ELR (cell line): Measurements from ENCODE around the gene ABLIM2.

Experiments
- DNase-seq: peaks from one replicate; pipeline ENCODE4 v3.0.0-alpha.2; 2015; ENCODE audit warnings: low read depth

The ABLIM2 gene

DNA sequence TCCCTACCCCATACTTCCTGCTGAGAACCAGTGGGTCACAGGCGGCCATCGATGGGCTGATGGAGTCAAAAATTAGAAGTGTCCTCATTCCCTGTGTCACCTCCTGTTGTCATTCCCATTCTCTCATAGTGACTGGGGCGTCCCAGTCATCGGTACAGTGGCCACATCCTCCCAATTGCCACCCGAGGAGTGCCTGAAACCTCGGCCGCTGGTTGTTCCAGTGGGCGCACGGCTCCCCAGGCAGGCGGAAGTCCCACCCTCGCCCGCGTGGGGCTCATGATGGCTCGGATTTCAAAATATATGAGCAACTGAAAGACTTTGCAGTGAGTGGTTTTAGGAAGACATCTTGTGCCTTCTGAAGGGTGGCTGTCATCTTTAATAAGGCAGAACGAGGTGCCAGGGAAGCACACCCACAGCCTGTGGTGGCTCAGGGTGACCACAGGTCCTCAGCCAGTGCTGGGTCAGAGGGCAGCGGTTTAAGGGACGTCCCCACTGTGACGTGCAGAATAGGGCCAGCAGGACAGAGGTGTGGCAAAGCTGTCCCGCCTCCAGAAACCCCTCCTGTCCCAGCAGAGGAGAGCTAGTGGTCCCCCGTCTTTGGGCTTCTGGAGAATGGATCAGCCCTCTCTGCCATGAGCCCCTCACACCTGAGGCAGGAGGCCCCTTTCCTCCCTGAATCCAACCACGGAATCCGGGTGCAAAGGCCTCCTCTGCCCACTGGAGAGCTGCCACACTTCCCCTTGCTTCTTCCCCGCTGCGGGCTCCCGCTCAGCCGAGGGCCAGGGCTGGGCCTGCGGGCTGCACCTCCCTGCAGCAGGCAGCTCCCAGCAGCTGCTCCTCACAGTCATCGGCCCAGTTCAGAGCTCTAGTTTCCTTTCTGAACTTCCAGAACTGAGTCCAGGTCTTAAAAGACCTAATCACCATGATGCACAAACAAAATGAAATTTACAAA, 90.4 kb downstream of the ABLIM2 start:
- no peak for DNase-seq

DNA sequence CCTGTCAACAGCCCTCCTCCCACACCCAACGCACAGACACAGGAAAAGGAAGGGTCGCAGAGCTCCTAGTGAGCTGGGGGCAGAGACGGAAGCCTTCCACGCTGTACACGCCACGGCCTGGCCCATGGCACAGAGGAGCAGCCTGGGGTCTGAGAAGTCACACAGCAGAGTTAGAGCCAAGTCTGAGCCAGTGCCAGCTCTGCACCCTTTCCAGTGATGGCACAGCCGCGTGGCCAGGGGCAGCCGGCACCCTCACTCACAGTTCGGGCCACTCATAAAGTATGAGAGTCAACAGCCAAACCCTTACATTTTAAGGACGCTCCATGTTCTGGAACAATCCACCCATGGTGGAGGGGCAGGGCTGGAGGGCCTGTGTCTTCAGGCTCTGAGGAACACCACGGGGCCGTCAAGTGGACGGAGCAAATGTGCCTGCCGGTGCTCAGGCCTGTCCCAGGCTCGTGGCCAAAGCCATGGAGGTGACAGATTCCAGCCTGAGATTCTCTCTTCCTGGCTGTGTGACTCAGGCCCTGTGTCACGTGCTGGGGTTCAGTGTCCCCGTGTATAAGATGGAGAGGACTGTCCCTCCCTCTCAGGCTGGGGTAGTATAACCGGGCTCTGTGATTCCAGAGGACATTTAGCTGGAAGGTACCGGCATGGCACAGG, 91.2 kb downstream of the ABLIM2 start:
- no peak for DNase-seq

DNA sequence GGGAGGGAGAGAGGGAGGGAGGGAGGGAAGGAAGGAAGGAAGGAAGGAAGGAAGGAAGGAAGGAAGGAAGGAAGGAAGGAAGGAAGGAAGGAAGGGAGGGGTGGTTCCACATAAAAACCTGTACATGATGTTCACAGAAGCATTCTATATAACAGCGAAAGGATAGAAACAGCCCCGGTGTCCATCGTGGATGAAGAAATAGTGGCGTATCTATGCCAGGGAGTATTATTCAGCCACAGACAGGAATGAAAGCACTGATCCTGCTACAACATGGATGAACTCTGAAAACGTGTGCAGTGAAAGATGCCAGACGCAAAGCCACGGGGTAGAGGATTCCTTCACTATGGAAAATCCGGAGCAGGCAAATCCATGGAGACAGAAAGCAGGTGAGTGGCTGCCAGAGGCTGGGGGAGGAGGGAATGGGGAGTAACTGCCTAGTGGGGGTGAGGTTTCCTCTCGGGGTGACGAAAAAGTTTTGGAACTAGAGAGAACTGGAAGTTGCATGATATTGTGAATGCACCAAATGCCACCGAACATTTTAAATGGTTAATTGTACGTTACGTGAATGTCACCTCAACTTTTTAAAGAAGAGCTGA, 92.2 kb downstream of the ABLIM2 start:
- DNase-seq: no peak

DNA sequence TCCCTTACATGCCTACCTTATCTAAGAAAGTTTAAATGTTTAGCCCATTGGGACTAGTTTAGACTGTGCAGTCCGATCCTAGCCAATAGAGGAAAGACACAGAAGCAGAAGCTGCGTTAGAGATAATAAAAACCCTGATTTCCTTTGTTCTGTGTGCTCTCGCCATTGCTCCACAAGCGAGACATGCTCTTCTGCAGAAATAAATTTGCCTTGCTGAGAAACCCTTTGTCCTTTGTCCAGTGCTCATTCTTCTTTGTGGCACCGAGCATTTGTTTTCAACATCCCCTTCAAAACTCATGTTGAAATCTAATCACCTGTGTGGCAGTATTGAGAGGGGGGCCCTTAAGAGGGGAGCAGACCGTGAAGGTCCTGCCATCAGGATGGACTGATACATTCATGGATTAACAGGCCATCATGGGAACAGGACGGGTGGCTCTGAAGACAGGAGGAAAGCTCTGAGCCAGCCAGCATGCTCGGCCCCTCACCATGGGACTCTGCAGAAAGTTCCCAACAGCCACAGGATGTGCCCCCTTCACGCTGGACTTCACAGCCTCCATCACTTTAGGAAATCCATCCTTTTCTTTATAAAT, 94.5 kb downstream of the ABLIM2 start:
- no peak for DNase-seq

DNA sequence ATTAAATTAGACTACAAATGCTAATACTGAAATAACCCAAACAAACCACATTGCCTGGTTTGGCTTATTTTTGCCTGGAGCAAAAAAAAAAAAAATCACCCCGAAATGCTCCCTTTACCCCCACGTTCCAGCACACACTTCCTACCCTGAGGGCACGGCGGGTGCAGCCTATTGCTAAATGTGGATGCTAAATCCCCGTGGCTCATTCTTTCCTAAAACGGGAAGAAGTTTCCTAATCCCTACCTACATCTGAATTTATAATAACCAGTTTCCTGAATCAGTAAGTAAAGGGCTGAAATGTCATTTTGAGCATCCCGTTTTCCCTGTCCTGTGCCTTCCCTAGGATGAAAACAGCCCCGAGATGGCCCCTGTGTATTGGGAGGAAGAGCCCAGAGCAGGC, 97.0 kb downstream of the ABLIM2 start:
- no peak for DNase-seq

DNA sequence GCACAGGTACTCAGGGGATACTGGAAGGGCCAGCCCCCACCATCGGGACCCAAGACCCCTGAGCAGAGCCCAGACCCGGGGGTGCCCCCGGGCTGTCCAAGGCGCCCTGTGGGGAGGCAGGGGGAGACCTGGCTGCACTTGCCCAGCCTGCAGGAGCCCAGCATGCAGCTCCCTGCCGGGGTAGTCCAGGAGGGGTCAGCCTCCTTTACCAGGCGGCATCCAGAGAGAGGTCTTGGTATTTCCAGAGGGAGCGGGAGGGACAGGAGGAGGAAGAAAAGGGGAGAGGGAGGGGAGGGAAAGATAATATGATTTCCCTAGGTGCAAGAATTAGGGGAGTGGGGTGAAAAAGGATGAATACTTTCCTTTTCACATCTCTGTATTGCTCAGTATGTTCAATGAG, 97.5 kb downstream of the ABLIM2 start:
- DNase-seq: no peak

DNA sequence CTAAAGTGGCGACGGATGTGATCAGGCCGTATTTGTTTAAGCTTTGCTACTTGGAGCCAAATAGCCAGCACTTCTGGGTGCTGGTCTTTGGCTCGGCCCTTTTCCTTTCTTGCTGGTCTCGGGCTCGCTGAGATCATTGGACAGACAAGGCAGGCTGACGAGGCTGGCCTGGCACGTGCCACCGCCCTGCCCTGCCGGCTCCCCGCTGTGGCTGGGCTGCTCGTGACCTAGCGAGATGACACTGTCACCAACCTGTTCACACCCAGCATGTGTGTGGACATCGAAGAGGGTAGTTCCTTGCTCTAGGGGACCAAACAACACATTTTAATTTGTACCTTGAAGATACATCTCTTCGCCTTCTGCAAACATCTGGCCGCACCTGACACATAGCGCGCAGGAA, 98.0 kb downstream of the ABLIM2 start:
- no peak for DNase-seq

DNA sequence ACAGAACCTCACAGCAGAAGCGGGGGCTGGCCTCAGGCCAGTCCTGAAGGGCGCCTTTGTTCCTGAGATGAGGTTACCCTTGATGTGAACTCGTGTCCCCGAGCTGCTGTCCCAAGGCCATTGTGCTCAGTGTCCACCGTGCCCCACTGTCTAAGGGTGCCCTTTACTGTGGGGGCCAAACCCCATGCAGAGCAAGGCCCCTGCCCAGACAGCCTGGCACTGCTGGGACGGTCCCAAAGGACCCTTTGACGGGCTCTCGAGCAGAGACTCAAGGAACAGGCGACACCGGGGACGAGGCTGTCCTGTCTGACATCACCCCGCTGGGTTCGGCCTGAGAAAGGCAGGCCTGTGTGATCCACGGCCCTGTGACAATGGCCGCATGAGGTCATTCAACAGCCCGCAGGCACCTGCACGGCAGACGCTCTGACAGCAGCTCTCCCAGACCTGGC, 100.6 kb downstream of the ABLIM2 start:
- no peak for DNase-seq

DNA sequence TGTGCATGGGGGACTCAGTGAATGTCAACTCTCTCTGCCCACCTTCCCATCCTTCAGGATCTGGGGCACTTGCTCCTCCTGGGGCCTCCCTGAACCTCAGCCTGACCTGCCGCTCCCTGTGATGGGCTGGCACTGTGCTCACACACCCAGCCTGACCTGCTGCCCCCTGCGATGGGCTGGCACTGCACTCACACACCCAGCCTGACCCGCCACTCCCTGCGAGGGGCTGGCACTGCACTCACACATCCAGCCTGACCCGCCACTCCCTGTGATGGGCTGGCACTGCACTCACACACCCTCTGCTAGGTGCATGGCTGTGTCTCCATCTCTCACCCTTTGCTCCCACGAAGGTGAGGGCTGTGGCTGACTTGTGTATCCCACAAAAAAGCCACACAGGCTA, 103.4 kb downstream of the ABLIM2 start:
- DNase-seq: no peak

DNA sequence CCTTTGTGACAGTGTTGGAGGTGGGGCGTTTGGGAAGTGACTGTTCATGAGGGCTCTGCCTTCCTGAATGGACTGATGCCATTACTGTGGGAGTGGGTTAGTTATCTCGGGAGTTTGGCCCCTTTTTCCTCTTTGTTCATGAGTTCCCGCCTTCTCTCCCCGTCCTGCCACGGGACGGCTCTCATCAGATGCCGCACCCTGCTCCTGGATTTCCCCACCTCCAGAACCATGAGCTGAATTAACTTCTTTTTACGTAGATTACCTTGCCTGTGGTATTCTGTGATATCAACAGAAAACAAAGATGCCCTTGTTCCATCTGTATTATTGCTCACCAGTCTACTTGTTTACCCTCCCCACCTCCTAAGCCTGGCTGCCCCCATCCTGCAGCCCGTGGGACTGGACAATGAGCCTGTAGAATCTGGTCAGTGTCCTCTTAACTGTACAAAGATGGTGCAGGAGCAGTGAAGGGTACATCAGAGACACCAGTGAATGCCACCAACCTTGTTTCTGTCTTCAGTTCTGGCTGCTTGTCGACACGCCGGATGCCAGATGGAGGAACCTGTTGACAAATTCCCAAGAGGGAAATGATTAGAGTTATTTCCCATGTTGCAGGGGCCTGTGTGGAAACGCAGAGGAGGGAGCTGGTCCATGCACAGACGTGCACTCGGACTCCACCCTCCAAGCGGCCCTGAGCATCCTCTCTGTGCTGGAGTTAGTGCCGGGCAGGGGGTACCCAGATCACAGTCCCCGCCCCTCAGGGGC, 104.7 kb downstream of the ABLIM2 start:
- DNase-seq: no peak

DNA sequence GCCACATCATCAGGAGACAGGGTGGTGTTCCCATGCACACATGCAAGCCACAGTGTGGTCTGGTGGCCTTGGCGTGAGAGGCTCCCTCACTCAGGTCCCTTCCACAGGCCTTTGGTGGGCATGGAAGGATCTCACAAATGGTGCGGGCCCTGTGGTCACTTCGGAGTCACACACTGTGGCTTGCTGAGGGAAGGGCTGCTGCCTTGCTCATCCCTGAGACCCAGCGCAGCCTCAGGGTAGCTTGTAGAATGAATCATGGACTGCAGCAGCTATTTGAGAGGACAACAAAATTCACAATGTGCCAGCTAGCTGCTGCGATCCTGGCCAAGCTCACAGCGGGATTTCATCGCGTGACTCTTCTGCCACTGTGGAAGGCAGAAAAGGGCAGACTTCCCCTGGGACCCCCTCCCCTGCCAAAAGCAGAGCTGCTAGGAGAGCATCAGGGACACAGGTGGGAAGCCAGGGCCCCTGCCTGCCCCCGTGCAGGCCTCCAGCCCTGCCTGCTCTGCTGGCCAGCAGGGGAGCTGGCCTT, 106.4 kb downstream of the ABLIM2 start:
- DNase-seq: no peak

DNA sequence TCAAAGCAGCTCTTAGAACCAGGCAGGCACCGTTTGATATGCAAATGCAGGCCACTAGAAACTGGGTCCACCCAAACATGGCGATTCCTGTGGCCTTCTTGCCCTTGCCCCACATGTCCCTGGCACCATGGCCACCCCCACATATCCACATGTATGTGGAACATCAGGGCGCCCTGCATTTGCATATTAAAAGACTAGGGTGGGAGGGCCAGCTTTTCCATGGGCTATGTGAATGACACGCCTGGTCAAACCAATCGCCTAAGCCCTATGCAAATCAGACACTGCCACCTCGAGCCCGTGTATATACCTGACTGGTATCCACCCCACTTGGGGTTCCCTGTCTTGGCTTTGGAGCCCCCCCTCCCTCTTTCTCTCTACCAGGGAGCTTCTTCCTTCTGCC, 107.0 kb downstream of the ABLIM2 start:
- no peak for DNase-seq

DNA sequence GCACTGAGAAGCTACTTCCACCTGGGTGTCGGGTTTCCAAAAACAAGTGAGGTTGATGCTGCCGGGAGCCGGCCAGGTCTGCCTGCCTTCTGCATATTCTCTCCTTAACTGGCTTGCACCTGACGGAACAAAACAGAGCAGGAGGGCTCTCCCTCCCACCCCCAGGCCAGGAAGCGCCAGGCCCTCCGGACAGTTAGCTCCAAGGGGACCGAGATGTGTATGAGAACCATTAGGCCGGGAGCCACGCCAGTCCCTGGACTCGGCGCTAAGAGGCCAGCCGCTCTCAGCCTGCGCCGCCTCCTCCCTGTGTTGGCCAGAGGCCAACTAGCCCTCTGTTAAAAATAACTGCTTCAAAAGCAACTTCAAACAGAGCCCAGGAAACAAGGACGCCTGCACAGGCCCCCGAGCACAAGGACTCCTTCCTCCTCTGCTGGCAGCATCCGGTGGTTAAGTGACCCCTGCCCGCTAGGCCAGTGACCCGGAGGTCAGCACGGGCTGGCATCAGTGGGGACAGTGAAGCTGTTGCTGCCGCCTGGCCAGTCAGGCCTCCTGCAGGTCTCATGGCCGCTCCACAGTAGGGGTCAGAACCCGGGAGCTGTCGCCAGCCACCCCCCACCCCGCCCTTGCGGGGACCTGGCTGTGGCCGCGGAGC, 107.9 kb downstream of the ABLIM2 start:
- no peak for DNase-seq

DNA sequence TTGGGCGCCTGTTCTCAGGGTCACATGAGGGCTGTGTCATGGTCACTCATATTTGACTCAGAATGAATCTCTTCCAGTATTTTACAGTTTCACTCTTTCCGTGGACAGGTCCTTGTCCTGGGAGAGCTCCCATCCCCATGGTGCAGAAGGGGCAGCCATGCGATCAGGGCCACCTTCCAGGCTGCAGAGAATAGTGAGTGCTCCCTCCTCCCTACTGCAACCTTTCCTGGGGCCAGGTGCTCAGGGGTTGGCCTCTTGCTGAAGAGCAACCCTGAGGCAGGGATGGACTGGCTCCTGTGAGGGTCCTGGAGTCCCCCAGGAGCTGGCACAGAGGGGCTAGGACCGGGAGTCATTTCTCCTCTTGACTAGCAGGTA, 108.4 kb downstream of the ABLIM2 start:
- no peak for DNase-seq

DNA sequence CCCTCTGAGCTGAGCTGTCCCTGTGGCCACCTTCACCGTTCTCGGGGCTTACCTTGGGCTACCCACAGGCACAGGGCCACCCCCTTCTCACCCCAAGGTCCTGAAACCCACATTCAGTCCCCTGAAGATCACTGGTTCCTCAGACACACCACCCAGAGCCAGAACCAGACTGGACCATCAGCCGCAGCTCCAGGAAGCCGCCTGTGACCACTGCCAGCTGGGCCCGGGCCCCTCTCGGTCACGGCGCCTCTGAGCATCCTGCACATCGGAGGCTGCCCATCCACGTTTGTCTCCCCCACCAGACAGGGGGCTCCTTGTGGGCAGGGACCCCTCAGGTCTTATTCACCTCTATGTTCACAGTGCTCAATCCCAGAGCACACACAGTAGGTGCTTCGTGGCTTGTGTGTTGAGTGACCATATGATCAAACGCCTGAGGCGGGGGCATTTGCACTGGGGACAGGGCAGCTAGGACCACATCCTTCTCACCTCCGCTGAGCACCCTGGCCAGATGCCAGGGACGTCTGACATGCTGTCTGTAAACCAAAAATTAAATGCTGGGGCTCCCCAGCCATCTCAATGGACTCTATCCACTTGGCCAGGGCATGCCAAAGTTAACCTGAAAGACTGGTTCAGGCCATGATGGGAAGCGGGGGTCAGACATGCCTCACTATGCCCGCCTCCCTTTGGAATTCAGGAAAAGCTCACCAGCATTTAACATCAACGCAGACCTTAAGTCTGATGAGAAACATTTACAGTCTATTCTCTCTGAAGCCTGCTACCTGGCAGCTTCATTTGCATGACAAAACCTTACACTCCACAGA, 109.5 kb downstream of the ABLIM2 start:
- DNase-seq: no peak

DNA sequence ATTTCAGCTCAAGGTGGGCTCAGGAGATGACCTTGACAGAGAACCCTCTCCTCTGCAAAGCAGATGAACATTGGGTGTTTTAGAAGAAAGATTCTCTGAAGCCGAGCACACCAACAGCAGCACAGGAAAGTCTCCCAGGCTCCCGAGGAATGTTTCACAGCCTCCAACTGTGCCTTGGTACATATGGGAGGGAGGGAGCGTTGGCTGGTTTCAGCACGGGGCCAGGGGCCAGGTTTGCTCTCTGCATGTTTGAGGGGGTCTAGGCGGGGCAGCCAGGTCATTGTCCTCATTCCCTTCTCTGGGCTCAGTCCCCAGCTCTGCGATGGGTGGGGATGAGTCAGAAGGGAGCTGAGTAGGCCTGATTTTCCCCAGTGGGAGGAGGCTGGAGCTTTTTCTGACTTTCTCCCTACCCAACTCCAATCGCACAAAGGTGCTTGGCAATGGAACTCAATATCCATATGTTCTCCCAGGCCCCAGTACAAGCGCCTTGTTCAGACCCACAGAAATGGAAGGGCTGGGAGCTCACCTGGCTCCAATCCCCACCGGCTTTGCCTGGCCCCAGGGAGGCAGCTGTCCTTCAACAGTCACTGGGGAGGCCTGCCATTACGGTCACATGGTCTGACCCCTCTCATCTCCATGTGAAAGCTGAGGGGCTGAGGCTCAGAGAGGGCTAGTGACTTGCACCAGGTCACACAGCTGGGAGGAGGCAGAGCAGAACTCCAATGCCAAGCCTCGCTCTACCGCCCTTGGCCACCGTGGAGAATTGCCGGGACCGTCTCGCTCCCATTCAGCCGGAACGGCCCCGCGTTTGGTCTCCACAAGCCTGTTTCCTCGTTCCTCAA, 110.6 kb downstream of the ABLIM2 start:
- no peak for DNase-seq

DNA sequence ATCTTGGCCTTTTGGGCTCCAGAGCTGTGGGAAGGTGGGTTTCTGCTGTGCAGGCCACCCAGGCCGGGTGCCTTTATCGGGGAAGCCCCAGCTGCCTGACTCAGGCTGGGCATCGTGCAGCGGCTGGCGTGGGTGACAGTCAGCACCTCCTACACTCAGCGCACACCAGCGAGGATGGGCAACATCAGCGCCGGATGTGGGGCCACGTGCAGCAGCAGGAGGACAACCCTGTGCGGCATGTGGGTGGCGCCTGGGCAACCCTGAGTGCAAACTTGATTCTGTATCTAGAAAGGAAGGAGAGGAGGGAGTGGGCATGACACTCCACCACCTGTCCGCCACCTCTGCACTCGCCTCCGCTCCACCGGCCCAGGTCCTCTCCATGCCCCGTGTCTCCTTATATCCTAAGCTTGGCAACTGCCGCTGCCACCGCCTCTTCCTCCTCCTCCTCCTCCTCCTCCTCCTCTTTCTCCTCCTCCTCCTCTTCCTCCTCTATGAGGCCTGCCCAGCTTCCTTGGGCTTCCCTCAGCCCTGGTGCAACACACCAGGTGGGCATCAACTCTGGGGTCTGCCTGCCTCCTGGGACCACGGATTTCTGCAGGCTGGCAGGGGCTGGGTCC, 111.6 kb downstream of the ABLIM2 start:
- DNase-seq: no peak

DNA sequence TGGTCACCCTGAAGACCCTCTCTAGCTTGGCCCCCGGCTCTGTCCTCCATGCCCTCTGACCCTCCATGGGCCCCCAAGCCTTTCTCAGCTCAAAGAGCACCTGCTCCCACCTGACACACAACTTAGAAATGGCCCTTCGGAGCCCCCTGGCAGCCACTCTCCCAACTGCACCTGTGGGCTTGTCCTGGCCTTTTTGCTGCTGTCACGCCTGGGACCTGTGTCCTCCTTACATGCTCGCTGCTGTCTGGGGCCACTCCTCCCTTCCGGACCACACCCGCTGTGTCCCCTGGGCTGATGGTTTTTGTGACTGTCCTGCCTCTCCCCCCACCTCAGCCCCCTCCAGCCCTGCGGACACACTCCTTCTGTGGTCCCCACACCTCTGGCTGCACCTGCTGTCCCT, 112.7 kb downstream of the ABLIM2 start:
- DNase-seq: no peak

DNA sequence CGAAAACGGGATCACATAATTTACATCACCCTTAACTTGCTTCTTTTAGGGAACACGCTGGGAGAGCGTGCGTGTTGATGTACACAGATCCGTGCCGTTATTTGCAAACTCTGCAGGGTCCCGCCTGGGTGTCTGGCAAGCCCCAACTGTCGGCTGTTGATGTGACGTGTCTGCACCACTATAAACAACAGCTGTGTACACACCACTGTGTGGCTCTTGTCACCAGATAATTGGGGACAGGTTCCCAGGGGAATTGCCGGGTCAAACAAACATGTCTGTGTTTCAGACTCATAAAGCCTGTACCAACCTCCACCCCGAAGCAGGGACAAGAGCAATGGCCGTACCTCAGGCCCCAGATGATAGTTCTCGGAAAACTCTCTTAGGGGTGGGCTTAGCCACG, 113.9 kb downstream of the ABLIM2 start:
- DNase-seq: no peak
